ENCODE results near the gene DLG2. TPM values are rescaled to one million over a fixed set of nuclear protein-coding genes. Genes with fewer than 3 reads are reported as not detected.

DLG2 gene
- total and polyA plus RNA-seq, 2 of the 8 experiments (the other 6 are each of a cell fraction or from before 2014, with no cell fraction given), result 1.7 to 14.3 TPM

- TF ChIP-seq CHD7 (IDR thresholded peaks at IDR 0.05; ENCODE audit: insufficient replicate concordance, low read length) (no peak), RBBP5 (IDR thresholded peaks at IDR 0.05; ENCODE audit: borderline replicate concordance, low read depth, low read length) (no peak)
Observed at GRCh38 chr11:84137960-84138359, 1489.2 kb downstream of the DLG2 start (continued).
